Muscle layer of colon (tissue), 2 donors: ENCODE results near the gene AWAT2.

Experiments used
- H3K27ac ChIP-seq: one replicate; pipeline ENCODE4 v1.7.0; 2013; ENCODE audit warnings: low read depth, mild to moderate bottlenecking, low read length, moderate library complexity
- H3K27me3 ChIP-seq, 2 donors: one replicate each; pipeline ENCODE4 v1.7.0; 2013; ENCODE audit warnings: low read length in 2 of 2, mild to moderate bottlenecking in 2 of 2; ENCODE audit not compliant: insufficient read depth in 2 of 2, control insufficient read depth in 1 of 2
- H3K36me3 ChIP-seq: one replicate; pipeline ENCODE4 v1.7.0; 2013; ENCODE audit warnings: mild to moderate bottlenecking, low read length; ENCODE audit not compliant: insufficient read depth
- H3K4me1 ChIP-seq: one replicate; pipeline ENCODE4 v1.7.0; 2013; ENCODE audit warnings: mild to moderate bottlenecking, low read length; ENCODE audit not compliant: insufficient read depth
- H3K4me3 ChIP-seq, 2 donors: one replicate each; pipeline ENCODE4 v1.7.0; 2013; ENCODE audit warnings: low read length in 2 of 2, low read depth in 1 of 2, mild to moderate bottlenecking in 1 of 2, moderate library complexity in 1 of 2
- H3K9ac ChIP-seq: one replicate; pipeline ENCODE4 v1.7.0; 2013; ENCODE audit warnings: low read length
- H3K9me3 ChIP-seq: one replicate; pipeline ENCODE4 v1.7.0; 2013; ENCODE audit warnings: mild to moderate bottlenecking, low read length
- donor health status: abdominal sarcoma.
- donor health status: Adenocarcinoma of cecum.

The AWAT2 gene, protein sequence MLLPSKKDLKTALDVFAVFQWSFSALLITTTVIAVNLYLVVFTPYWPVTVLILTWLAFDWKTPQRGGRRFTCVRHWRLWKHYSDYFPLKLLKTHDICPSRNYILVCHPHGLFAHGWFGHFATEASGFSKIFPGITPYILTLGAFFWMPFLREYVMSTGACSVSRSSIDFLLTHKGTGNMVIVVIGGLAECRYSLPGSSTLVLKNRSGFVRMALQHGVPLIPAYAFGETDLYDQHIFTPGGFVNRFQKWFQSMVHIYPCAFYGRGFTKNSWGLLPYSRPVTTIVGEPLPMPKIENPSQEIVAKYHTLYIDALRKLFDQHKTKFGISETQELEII

DNA sequence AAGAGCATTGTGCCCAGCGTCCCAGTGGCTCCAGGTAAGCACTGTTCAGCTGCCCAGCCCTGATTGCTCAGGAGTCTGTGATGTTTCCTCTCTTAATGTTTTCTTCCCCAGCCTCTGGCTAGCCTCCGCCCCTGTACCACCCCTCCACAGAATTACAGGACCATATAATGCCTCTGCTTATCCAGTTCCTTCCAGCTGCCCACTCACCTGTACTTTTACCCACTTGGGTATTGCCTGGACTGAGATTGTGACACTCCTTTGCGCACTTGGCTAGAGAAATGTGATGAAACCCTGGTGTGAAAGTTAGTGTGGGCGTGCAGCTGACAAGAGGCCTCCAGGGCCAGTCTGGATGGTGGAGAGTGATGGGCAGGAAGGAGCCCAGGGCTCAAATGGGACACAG lies at the start of gene AWAT2:
Gene AWAT2 (minus strand): TSS at position 14 of the 400 bp plus-strand sequence. CDS start 6 bp downstream, at position 8.
- Histone ChIP-seq H3K27ac (no peak within 1 kb of the TSS), H3K36me3 (no peaks in the 10 kb centered on the region), H3K9me3 (no peaks in the 10 kb centered on the region), H3K9ac (no peak within 1 kb of the TSS), H3K27me3 (peaks cover 0 to 4% of the 10 kb centered on the region in 2 donors), H3K4me1 (no peaks in the 10 kb centered on the region), H3K4me3 (no peak within 1 kb of the TSS)

DNA sequence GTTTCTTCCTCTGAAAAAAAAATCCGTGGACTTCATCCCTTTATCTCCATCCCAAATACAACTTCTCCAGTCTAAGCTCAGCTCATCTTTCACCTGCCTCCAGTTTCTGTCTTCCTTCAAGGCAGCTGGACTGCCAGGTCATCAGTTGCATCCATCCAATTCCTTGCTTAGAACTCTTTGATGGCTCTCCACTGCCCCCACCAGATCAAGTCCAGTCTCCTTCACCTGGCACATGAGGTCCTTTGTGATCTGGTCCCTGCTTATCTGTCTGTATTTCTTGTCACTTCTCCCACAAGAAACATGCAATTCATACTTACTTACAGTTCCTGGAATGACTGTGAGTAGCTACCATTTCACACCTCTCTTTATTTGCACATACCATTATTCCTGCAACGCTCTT lies 46.3 kb upstream of the AWAT2 start:
- Histone ChIP-seq H3K4me1 (no peaks in the 10 kb centered on the region), H3K27ac (no peak overlapping the region), H3K36me3 (no peaks in the 10 kb centered on the region), H3K9ac (no peak overlapping the region), H3K27me3 (peaks cover 3 to 5% of the 10 kb centered on the region in 2 donors), H3K9me3 (no peaks in the 10 kb centered on the region), H3K4me3 (no peak overlapping the region)

DNA sequence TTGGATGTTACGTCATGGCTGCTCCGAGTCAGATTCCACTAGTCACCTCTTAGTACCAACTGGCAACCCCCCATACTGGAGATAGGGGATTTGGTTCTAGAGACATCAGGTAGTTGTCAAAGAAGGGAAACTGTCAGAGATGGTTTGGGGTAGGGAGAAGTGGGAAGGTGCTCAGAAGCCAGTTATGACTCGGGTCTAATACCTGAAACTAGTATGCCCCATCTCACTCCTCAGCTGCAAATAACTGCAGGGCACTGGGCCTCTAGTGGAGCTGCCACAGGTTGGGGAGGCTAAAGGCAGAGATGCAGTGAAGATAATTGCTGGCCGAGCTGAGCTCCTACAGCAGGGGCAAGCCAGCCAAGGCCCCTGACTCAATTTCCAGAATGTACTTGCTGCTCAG lies 42.5 kb upstream of the AWAT2 start:
- no peak overlapping the region for H3K27ac ChIP-seq

DNA sequence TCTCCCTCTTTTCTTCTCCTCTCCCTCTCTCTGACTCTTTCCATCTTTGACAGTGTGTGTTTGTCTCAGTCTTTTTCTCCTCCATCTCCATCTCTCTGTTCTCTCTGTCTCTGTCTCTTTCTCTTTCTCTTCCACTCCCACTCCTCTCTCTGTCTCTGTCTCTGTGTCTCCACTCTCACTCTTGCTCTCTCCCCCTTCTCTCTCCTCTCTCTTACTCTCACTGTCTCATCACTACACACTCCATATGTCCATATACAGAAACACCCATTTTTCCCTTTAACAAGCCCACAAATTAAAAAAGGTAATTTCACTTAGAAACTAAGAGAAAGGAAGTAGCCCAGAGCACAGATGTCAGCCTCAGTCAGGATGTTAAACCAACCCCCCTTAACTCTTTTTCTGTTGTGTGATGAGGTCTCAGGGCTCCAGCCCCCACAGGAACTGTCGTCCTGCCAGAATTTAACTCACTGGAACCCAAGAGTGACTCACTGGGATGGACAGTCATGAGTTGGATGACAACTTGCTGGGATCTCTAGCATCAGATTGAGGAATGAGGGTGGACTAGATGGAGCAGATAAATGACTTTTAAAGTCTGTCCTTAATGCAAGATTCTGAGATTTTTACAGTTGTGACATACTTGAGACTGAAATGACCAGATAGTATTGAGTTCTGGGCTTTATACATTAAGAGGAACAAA lies 40.0 kb upstream of the AWAT2 start:
- no peaks in the 10 kb centered on the region for H3K9me3 ChIP-seq
- no peaks in the 10 kb centered on the region for H3K36me3 ChIP-seq
- H3K27ac ChIP-seq: no peak overlapping the region
- peaks cover 6% of the 10 kb centered on the region for H3K4me1 ChIP-seq
- H3K4me3 ChIP-seq: no peak overlapping the region
- H3K27me3 ChIP-seq: peaks cover 0 to 5% of the 10 kb centered on the region in 2 donors
- H3K9ac ChIP-seq: no peak overlapping the region

More for the DNA sequence above, 42.5 kb upstream of the AWAT2 start:
- H3K4me3 ChIP-seq: no peak overlapping the region
- H3K4me1 ChIP-seq: peaks cover 6% of the 10 kb centered on the region
- no peaks in the 10 kb centered on the region for H3K36me3 ChIP-seq
- peaks cover 5 to 8% of the 10 kb centered on the region in 2 donors for H3K27me3 ChIP-seq
- no peak overlapping the region for H3K9ac ChIP-seq
- H3K9me3 ChIP-seq: no peaks in the 10 kb centered on the region

DNA sequence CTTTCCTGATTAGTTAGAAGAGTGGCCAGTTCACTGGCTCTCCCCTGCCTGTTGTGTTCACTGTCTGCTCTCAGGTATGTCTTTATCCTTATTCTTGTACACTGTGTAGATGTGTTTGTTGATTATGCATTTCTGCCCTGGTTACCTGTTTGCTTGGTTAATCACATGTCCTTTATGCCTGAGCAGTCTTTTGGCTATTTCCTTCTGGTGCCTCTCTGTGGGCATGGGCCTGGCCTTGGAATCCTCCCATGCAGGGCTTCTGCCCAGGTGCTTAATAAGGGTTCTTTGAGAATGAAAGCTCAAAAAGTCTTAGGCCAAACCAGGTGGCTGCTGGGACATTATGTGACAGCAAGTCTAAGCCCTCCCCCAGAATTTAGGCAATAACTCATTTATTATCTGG lies 39.0 kb upstream of the AWAT2 start:
- H3K27ac ChIP-seq: no peak overlapping the region
- H3K9ac ChIP-seq: no peak overlapping the region
- H3K4me1 ChIP-seq: peaks cover 10% of the 10 kb centered on the region
- peaks cover 0 to 5% of the 10 kb centered on the region in 2 donors for H3K27me3 ChIP-seq
- H3K4me3 ChIP-seq: no peak overlapping the region
- no peaks in the 10 kb centered on the region for H3K9me3 ChIP-seq
- H3K36me3 ChIP-seq: no peaks in the 10 kb centered on the region

DNA sequence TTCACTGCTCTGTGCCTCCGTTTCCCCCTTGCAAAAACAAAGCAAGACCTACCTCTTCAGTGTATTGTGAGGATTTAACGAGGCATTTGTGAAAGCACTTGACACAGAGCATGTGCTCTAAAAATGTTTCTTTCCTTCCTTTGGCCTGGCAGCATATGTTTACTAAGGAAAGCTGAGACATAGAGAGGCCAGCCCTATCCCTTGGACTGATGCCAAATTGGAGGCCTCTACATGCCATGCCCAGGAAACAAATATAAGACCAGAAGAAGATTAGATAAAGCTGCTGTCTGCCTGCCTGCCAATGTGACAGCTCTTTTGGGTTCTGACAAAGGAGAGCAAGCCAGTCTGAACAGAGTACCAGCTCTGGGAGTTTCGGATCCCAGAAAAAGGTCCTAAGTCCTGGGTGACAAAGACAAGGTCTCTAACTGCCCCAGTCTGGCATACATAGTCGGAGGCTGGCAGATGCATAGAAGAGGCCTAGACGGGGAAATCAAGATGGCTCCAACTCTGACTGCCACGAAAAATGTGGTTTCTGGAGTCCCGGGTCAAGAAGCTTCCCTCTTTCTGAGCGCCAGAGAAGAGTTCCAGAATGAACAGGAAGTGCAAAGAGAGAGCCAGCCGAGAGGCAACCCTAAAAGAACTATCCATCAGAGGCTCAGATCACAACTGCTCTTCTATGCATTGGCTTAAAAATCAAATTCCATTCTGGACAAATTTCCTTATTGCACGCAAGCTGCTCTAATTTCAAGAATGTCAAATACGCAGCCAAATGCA lies 38.3 kb upstream of the AWAT2 start:
- peaks cover 10% of the 10 kb centered on the region for H3K4me1 ChIP-seq
- H3K36me3 ChIP-seq: no peaks in the 10 kb centered on the region
- no peaks in the 10 kb centered on the region for H3K9me3 ChIP-seq
- no peak overlapping the region for H3K27ac ChIP-seq
- H3K4me3 ChIP-seq: no peak overlapping the region
- no peak overlapping the region for H3K9ac ChIP-seq
- peaks cover 0 to 5% of the 10 kb centered on the region in 2 donors for H3K27me3 ChIP-seq

DNA sequence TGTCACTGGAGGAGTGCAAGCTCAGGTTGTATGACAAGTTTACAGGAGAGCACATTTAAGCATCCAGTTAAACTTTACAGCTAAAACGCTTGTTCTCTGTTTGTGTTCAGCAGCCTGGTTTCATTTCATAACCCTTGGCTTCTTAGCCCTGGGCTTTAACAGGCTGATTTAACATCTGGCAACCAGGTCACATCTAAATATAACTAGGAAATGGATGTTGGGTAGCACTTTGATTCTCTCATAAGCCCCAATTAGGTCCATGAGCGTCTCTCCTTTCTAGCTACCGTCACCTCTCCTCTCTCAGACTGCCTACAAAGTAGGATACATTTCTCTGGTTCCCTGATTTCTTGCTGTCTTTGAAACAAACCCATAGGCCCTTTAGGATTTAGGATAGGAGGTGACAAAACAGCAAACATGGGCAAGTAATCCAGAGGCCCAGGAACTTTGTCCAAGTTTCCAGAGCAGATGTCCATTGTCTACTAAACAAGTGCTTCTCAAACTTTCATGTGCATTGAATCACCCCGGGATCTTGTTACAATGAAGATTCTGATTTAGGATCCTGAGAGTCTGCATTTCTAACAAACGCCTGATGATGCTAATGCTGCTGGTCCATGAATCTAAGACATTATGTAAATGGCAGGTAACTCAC lies 35.0 kb upstream of the AWAT2 start:
- Histone ChIP-seq H3K4me1 (peaks cover 10% of the 10 kb centered on the region), H3K36me3 (no peaks in the 10 kb centered on the region), H3K9me3 (no peaks in the 10 kb centered on the region), H3K27ac (no peak overlapping the region), H3K9ac (no peak overlapping the region), H3K27me3 (peaks cover 0 to 5% of the 10 kb centered on the region in 2 donors), H3K4me3 (no peak overlapping the region)

DNA sequence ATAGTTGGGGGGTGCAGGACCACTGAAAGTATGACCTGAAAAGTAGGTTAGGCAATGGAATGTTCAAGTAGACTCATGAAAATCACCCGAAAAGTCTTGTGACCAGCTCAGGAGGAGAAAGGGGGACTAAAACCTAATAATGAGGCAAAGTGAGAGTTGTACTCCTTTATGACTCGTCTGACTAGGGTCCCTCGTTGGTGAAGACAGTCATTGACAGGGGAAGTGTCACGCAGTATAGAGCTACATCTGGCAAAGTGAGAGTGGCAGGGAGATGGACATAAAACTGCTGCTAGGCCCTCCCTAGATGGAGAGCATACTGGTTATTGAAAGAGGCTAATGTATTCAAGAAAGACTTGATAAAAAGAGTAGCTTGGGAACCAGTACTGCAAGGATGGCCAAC lies 33.0 kb upstream of the AWAT2 start:
- Histone ChIP-seq H3K36me3 (no peaks in the 10 kb centered on the region), H3K9ac (no peak overlapping the region), H3K27me3 (no peaks in the 10 kb centered on the region), H3K4me1 (peaks cover 7% of the 10 kb centered on the region), H3K4me3 (no peak overlapping the region), H3K27ac (no peak overlapping the region), H3K9me3 (no peaks in the 10 kb centered on the region)

DNA sequence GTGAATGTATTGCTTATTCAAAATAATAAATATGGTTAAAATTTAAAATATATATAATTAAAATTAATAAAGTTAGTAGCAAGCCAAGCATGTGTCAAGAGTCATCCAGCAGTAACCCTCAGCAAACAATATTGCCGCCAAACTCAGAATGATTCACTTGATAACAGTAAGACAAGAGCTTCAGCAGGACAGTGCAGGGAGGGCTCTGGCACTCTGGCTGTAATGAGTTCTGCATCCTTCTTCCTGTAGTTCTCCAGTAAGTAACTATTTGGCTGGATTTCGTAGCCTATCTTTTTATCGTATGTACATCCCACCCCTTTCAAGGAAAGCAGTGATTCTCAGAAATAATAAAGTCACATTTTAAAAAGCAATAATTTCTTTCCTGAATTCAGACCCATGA lies 30.1 kb upstream of the AWAT2 start:
- no peak overlapping the region for H3K9ac ChIP-seq
- no peak overlapping the region for H3K4me3 ChIP-seq
- no peaks in the 10 kb centered on the region for H3K36me3 ChIP-seq
- H3K27ac ChIP-seq: no peak overlapping the region
- no peaks in the 10 kb centered on the region for H3K27me3 ChIP-seq
- H3K4me1 ChIP-seq: peaks cover 5% of the 10 kb centered on the region
- no peaks in the 10 kb centered on the region for H3K9me3 ChIP-seq

DNA sequence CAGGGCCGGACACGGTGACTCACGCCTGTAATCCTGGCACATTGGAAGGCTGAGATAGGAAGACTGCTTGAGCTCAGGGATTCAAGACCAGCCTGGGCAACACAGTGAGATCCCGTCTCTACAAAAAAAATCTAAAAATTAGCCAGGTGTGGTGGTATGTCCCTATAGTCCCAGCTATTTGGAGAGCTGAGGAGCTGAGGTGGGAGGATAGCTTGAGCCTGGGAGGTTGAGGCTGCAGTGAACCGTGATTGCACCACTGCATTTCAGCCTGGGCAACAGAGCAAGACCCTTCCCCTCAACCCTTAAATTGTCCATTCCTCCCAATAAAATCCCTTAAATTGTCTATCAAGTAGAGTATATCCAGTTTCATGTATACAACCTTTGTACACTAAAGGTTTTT lies 29.6 kb upstream of the AWAT2 start:
- no peak overlapping the region for H3K9ac ChIP-seq
- no peaks in the 10 kb centered on the region for H3K27me3 ChIP-seq
- no peak overlapping the region for H3K27ac ChIP-seq
- no peaks in the 10 kb centered on the region for H3K36me3 ChIP-seq
- no peaks in the 10 kb centered on the region for H3K4me1 ChIP-seq
- no peaks in the 10 kb centered on the region for H3K9me3 ChIP-seq
- H3K4me3 ChIP-seq: no peak overlapping the region

DNA sequence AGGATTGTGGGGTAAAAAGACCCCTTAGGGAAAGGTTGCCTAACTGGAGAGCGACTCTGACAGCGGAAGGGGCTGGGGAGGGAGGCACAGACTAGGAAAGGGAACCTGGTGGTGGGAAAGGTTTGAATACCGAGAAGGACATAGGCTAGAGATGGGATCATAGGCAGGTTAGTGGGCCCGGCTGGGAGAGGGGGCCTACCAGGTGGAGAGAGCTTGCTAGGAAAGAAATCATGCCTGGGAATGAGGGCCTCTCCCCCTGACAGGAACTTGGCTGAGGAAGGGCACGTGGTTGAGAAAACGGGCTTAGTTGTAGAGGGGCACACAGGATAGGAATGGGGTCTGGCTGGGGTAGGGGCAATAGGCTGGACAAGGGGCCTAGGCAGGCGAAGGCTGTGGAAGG lies 16.9 kb upstream of the AWAT2 start:
- H3K4me3 ChIP-seq: no peak overlapping the region
- H3K4me1 ChIP-seq: no peaks in the 10 kb centered on the region
- H3K27ac ChIP-seq: no peak overlapping the region
- no peaks in the 10 kb centered on the region for H3K36me3 ChIP-seq
- no peak overlapping the region for H3K9ac ChIP-seq
- H3K27me3 ChIP-seq: peaks cover 0 to 19% of the 10 kb centered on the region in 2 donors
- H3K9me3 ChIP-seq: no peaks in the 10 kb centered on the region
